ENCODE data around the gene EBLN2.
"Not testable (repeated sequence)": the region's sequence is repeated elsewhere in the genome, so short reads cannot be mapped to it uniquely, and the experiment has no call there.

Gene EBLN2

DNA sequence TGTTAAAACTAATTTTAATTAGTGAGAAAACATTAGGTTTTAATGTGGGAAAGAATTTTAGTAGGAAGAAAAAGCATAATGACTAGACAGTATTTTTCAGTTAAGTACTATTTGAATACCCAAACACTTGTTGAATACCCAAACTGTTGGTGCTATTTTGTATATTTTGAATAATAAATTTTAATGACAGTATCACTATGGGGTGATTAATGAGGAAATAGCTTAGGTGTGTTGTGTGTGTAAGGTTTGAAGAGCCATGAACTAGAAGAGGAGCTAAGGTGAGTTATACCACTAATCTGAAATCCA, 4.7 kb upstream of the EBLN2 start:
- DNase-seq (ENCODE audit: low read depth in 2 of 2, low spot score in 1 of 2): no peak

DNA sequence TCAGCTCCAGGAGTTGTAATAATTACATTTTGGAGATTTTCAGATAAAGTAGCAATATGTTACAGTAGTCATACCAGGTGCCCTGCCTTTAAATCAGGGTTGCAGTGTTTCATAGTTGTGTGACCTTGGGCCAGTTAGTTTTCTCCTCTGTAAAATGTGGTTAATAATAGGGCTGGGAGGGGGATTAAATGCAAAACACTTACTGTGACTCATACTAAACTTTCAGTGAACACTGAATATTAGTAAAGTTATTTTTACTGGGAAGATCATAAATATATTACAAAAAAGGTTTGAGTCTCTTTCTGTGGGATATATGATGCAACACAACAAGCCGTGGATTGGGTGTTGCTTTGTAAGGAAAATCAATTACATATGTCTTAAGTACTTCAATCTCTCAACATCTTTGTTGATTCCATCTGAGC, 1.1 kb upstream of the EBLN2 start:
- DNase-seq (ENCODE audit: low read depth in 2 of 2, low spot score in 1 of 2): no peak

DNA sequence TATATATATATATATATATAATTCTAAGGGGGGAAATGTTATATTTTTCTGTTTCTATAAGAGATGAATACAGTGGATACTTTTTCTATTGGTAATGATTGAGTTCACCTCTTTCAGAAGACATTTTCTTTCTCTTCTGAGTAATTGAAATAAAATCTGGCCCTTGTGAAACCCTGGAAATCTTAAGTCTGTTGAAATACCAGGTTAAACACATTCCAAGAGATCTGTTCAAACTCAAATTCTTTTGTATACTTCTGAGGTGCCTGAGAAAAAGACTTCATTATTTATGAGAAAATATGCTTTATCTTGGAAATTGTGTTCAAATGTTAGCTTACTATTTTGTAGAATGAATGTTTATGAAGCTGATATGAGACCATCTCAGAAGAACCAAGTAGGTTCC, 4.8 kb downstream of the EBLN2 start:
- DNase-seq (ENCODE audit: low read depth in 2 of 2, low spot score in 1 of 2): not testable (repeated sequence)

DNA sequence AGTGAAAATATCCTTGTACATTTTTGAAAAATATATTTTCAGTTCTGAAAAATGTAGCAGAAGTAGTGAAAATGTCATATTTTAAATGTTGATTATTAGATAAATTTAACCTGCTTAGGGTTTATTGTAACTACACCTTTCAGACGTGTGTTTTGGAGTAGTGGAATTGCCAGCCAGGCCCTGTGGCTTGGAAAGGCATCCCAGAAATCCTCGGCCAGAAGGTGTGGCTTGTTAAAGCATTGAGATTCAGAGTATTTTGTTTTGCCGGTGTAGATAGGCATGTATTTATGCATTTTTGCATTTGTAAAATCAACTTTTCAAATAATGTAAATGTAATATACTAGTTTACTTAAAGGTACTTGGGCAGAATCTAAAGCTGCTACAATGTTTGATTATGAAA, 7.0 kb downstream of the EBLN2 start:
- no peak for DNase-seq (ENCODE audit: low read depth in 2 of 2, low spot score in 1 of 2)

DNA sequence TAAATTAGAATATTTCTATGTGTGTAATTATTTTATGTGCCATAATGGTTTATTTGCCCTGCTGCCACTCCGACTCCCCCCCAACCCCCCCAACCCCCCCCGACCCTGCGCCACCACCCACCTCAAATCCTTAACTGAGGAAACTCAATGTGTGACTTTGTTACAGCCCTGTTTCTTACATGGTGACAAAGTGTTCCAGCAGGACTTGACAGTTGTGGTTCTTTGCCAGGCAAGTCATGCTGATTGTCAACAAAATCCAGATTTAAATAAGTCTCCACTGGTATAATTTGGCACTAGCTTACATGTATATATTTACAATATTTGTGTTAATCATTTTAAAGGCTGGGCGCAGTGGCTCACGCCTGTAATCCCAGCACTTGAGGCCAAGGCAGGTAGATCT, 7.7 kb downstream of the EBLN2 start:
- no peak for DNase-seq (ENCODE audit: low read depth in 2 of 2, low spot score in 1 of 2)

DNA sequence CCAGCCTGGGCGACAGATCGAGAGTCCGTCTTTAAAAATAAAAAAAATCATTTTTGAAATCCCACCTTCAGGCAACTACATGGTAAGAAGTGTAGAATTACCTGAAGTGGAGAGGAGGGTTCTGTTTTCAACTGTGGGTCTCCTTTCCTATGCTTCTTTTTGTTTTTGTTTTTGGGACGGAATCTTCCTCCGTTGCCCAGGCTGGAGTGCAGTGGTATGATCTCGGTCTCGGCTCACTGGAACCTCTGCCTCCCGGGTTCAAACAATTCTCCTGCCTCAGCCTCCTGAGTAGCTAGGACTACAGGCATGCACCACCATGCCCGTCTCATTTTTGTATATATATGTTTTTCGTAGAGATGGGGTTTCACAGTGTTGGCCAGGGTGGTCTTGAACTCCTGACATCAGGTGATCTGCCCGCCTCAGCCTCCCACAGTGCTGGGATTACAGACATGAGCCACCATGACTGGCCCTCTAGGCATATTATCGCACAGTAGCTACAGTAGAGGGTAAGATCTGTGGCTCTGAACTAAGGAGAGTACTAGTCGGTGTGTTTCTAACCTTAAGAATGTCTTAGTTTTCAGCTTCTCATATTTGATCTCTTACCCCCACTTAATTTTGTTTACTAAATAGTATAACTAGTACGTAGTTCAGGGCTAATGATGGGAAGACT, 8.5 kb downstream of the EBLN2 start:
- DNase-seq (ENCODE audit: low read depth in 2 of 2, low spot score in 1 of 2): no peak

DNA sequence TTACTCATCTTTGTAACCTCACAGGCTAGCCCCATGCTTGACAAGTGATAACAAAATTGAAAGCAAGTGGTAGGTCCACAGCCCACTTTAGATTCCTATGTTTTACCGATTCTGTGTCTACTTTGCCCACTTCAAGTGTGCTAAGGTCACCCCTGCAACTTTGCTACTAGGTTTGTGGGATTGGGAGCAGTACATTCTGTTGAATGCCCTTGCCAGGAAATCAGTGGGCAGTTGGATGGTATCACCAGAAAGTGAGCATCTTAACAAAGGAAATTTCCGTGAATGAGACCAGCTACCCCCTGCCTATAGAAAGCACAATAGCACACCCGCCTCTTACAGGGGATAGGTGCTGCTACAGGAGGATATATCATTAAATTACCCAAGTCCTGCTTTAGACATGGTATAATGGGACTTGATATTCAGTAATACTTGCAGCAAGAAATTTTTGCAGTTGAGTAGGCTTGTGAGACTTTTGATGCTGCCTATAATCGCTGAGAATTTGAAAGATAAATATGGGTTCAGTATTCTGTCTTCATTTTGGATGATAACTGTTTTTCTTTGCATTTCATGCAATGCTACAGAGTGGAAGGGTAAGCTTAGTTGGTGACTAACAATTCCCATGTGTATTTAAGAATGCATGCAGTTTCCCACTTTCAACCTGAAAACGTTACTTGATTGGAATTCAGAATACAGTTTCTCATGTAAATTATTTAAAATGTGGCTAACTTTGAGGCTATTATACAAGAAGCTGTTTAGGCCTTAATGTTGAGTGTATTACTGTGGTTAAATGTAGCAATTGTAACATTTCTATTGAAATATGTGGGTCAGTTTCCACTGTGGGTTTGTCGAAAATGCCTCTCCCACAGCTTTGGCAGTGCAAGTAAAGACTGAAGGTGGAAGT, 9.5 kb downstream of the EBLN2 start:
- no peak for DNase-seq (ENCODE audit: low read depth in 2 of 2, low spot score in 1 of 2)

DNA sequence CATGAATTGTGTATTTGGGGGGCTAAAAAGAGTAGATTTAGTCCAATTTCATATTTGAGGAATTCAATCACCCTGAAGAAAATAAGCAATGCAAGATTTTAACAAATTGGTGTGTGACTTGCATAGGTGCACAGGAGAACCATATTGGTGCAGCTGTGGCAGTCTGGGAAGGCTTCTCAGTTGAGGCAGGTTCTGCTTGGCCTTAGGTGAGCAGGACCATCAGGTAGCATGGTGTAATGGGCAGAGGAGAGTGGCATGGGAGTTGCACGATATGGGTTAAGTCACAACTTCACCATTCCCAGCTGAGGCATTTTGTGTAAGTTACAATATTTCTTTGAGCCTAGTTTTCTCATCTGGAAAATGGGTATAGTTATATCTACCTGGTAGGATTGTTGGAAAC, 10.5 kb downstream of the EBLN2 start:
- DNase-seq (ENCODE audit: low read depth in 2 of 2, low spot score in 1 of 2): no peak

DNA sequence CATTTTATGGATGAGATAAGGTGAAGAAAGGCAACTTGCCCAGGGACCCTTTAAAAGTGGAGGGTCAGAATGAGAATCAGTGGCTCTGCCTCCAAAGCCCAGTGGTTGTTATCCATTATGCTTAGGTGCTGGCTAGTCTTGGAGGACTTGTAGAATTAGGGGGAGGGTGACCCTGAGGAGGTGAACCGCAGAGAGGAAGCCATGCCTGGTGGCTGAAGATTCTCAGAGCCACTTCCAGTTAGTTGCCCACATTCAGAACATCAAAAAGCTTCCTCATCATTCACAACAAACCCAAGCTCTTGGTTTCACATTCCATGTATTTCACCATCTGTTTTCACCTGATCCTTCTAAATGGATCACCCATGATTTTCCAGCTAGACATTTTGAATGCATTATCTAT, 11.2 kb downstream of the EBLN2 start:
- DNase-seq (ENCODE audit: low read depth in 2 of 2, low spot score in 1 of 2): no peak

DNA sequence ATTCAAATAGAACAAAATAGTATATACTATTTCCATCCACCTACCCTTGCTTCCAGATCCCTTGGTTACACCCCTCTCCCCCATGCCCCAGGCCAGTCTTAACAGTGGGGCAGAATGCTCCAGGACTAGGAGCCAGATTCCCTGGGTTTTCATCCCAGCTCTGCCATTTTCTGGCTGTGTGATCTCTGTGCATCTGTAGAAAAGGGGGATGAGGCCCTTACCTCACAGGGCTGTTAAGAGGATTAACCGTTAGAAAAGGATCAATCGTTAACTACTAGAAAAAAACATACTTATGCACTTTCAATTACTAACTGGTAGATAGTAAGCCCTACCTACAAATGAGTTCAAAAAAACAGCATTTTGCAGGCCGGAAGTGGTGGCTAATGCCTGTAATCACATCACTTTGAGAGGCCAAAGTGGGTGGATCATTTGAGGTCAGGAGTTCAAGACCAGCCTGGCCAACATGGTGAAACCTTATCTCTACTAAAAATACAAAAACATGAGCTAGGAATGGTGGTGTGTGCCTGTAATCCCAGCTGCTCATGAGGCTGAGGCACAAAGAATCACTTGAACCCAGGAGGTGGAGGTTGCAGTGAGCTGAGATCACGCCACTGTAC, 11.7 kb downstream of the EBLN2 start:
- DNase-seq (ENCODE audit: low read depth in 2 of 2, low spot score in 1 of 2): no peak

DNA sequence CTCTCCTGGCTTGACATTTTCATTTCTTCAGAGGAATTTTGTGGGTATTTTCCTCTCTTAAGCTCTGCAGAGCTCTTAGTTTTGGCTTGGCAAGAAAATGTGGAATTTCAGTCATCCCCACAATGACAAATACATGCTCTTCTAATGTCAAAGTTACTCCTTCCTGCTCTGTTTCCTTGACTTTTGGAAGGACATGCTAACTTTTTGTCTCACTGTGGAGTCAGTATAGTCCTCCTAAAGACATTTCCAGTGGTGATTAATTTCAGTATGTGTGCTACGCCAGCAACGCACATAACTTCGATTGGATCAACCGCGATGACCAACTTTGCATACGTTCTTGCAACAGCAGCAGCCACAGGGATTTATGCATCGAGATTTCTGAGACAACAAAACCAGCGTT, 13.3 kb downstream of the EBLN2 start:
- no peak for DNase-seq (ENCODE audit: low read depth in 2 of 2, low spot score in 1 of 2)

DNA sequence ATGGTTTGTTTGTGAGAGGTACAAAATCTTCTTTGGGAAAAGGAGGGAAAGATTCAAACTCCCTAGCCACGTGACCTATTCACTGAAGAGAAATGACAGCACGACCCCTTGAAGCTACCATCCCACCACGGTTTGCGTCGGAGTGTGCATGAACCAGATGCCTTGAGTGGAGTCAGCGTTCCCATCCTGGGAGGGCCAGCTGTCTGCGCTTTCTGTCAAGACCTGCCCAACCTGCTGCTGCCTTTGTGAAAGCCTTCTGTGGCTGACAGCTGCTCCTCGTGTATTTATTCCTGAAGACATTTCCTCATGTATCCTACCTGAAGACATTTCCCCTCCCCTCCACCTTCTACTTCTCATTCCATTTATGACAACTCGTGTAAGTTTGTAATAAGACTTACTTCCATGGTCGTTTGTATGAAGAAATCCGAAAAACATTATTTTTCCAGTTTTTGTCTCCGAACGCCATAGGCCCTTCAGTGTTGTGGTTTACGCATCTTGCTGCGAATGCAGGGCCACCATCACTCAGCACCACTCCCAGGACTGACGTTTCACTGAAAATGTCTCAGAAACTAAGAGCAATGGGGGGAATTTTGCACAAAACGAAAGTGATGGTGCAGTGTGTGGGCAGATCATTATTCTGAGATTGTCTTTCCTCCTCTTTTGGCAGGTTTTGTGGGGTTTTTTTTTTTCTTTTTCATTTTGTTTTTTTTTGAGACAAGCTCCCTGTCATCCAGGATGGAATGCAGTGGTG, 18.9 kb downstream of the EBLN2 start:
- no peak for DNase-seq (ENCODE audit: low read depth in 2 of 2, low spot score in 1 of 2)

DNA sequence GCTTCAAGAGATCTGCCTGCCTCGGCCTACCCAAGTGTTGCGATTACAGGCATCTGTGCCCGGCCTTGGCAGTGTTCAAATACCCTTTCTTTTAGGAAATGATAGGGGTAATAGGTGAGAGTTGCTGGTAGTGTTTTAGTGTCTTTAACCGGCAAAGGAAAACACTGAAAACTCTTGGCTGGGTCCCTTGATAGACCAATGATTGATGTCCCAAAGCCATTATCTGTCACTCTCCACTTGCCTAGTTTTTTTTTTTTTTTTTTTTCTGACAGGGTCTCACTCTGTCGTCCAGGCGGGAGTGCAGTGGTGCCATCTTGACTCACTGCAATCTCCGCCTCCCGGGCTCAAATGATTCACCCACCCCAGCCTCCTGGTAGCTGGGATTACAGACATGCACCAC, 19.7 kb downstream of the EBLN2 start:
- no peak for DNase-seq (ENCODE audit: low read depth in 2 of 2, low spot score in 1 of 2)

DNA sequence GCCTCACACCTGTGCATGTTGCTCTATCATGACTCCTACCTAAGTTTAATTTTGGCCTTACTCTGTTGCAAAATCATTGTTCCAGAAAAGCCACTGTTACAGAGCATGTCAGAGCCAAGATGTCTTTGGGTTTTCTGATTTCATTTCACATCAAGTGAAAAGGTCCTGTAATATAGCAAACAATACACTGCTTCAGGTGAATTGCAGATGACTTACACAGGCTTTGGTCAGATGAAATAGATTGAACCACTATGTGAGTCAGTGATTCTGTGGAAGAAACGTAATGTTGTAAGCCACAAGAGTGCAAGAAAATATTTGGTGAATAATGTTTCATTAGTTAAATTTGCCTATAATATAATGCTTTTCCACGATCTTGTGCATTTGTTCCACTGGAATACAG, 22.7 kb downstream of the EBLN2 start:
- DNase-seq (ENCODE audit: low read depth in 2 of 2, low spot score in 1 of 2): no peak

DNA sequence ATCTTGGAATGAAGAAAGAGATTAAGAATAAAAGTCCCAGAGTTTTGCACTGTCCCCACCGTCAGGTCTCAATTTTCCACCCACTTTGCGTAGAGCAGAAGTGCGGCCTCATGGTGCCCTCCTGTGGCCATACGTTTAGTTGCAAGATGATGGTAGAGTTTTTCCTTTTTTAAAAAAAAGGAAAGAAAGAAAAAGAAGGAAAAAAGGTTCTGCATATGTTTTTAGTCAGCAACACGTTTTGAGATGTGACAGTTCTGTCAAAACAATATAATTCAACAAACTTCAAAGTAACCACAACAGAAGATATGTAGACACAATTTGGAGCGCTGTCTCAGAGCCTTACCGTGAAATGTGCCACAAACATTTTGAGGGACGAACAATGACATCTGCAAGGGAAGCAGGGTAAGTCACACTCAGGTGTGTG, 24.6 kb downstream of the EBLN2 start:
- DNase-seq (ENCODE audit: low read depth in 2 of 2, low spot score in 1 of 2): no peak

DNA sequence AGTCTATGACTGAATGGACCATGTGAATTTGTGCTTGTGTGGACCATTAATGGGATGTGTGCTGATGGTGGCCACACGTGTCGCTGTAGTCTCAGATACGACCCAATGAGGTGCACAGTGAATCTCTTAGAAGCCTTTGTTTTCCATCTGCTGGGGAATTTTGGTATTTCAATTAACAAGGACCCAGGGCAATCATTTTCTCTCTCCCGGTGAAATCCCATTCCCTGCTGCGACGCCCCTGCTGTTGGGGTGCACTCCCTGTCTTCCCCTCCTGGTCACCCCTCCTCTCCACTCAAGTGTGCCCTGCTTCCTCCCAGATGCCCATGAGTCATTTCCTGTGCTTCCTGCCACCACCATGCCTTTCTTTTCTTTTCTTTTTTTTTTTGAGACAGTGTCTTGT, 32.7 kb downstream of the EBLN2 start:
- no peak for DNase-seq (ENCODE audit: low read depth in 2 of 2, low spot score in 1 of 2)

DNA sequence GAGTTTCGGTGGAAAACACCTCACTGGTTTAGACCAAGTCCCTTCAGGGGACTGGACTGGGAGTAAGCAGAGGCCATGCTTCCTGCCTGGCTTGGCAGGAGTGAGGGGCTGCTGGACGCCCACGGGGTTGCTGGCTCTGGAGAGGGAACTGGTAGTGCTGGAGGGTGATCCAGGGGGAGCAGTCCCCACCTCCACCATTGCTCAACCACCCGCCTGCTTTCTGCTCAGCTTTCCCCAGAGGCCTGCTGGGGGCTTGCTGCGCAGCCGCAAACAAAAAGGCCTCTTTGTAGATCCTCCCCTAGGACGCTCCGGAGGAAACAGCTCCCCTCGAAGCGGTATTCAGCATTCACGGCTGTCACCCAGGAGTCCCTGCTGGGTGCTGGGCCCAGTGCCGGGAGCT, 33.5 kb downstream of the EBLN2 start:
- DNase-seq (ENCODE audit: low read depth in 2 of 2, low spot score in 1 of 2): no peak

DNA sequence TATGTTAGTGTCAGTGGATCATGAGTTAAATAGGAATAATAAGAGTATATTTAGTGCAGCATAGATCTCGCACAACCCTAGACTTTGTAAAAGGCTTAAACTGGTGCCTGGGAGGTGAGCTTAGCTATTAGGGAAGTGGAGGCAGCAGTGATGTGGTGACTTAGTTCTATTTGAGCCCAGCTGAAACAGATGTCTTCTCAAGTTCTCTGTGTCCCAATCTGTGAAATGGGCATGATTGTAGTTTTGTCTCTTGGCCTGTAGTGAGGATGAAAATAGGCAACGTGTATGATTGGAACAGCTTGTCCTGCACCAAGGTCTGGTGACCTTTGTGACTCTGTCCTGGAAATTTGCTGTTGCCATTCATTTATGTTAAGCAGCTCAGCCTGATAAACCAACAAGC, 34.7 kb downstream of the EBLN2 start:
- no peak for DNase-seq (ENCODE audit: low read depth in 2 of 2, low spot score in 1 of 2)

DNA sequence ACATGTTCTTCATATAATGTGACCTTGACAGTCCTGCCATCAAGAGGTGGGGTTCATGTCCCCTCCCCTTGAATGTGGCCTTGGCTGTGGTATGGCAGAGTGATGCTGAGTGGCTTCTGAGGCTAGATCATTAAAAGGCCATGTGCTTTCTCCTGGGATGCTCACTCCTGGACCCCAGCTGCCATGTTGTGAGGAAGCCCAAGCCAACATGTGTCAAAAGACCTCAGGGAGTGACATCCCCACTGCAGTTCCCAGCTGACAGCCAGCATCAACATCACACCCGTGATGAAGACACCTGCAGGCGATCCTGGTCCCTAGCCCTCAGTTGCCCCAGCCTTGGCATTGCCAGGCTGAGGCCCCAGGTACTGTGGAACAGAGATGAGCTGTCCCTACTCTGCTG, 36.6 kb downstream of the EBLN2 start:
- no peak for DNase-seq (ENCODE audit: low read depth in 2 of 2, low spot score in 1 of 2)

DNA sequence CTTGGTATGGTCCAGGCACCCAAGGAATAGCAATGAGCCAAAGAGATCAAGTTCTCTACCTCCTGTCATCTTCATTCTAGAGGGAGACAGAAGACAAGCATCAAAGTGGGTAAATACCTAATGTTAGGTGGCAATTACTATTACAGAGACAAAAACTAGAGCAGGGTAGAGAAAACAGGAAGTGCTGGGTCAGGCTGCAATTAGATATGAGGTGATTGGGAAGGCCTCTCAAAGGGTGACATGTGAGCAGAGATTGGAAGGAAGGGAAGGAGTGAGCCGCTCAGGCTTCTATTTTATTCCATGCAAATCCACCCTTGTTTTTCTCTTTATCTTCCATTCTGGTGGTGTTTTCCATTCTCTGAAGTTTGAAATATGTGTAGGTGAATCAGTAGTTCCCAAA, 37.4 kb downstream of the EBLN2 start:
- no peak for DNase-seq (ENCODE audit: low read depth in 2 of 2, low spot score in 1 of 2)

DNA sequence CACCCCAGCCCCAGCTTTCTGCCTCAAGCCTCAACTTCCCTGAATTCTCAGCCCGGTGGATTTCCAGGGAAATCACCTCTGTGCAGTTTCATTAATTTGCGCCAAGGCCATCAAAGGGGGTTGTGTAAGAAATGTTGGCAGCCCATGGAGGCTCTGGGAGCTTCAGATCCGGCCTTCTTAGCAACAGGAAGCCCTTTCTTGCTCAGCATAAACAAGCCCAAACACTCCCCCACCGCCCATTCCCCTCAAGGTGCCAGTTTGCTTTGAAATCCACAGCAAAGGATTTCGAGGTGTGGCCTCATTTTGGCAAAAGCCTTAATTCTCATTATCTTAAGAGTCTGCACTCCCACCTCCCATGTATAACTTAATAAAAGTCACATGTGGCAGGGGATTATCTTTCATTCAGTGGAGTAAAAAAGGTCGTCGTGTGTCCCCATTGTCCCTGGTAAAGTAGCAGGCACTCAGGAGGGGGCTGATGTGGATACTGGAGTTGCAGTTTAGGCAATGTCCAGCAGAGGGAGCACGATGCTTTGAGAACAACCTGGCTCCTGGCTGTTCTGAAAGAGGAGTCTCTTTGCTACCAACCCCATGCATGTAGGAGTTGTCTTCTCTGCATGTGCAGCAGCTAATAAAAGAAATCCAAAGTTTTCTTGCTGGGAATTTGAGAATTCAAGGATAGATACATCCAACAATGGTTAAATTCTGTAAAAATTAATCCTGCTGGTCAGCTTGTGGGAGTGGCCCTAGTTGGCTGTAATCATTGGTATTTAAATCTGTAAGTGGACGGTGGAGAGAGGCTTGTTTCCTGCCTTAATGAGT, 39.5 kb downstream of the EBLN2 start:
- DNase-seq (ENCODE audit: low read depth in 2 of 2, low spot score in 1 of 2): peak; percentile 40 to 71
